Measurements from ENCODE around the gene RPS18. TPM values are rescaled to one million over a fixed set of nuclear protein-coding genes. Genes with fewer than 3 reads are reported as not detected.

RPS18 gene
- total and polyA plus RNA-seq, 2 of the 13 experiments (the other 11 are each of a cell fraction or from before 2014, with no cell fraction given) = 3,896 to 5,806 TPM

GRCh38 chr6:33317669-33318425 is 46.0 kb downstream of the RPS18 start, which contains the start of gene ZBTB22 (continued):
- TF ChIP-seq, protein P1, sequence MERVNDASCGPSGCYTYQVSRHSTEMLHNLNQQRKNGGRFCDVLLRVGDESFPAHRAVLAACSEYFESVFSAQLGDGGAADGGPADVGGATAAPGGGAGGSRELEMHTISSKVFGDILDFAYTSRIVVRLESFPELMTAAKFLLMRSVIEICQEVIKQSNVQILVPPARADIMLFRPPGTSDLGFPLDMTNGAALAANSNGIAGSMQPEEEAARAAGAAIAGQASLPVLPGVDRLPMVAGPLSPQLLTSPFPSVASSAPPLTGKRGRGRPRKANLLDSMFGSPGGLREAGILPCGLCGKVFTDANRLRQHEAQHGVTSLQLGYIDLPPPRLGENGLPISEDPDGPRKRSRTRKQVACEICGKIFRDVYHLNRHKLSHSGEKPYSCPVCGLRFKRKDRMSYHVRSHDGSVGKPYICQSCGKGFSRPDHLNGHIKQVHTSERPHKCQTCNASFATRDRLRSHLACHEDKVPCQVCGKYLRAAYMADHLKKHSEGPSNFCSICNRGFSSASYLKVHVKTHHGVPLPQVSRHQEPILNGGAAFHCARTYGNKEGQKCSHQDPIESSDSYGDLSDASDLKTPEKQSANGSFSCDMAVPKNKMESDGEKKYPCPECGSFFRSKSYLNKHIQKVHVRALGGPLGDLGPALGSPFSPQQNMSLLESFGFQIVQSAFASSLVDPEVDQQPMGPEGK (CRISPR knock-in tag; IDR thresholded peaks at IDR 0.05) = no peak
- TF ChIP-seq RBM39 (IDR thresholded peaks at IDR 0.05; ENCODE audit: low read depth, low read length, poor library complexity, severe bottlenecking) (no peak), ZFP36 (IDR thresholded peaks at IDR 0.05; ENCODE audit: borderline replicate concordance, low read depth, low read length, partially characterized antibody) (no peak), ZNF747 (CRISPR knock-in tag; IDR thresholded peaks at IDR 0.05; ENCODE audit: borderline replicate concordance) (no peak), NONO (IDR thresholded peaks at IDR 0.05) (no peak), NONO (CRISPR knock-in tag; conservative IDR thresholded peaks at IDR 0.05) (peak; percentile 62; the same call in 1 of the 2 replicates), TAF1 (CRISPR knock-in tag; IDR thresholded peaks at IDR 0.05) (peak; percentile 65; the same call in 1 of the 2 replicates), ZNF615 (CRISPR knock-in tag; IDR thresholded peaks at IDR 0.05; ENCODE audit: borderline replicate concordance) (no peak), ZSCAN30 (CRISPR knock-in tag; IDR thresholded peaks at IDR 0.05) (no peak), PITX1 (CRISPR knock-in tag; IDR thresholded peaks at IDR 0.05) (peak; percentile 46; the same call in 1 of the 2 replicates), ZNF275 (CRISPR knock-in tag; IDR thresholded peaks at IDR 0.05; ENCODE audit: borderline replicate concordance) (0 out of 2 replicates have a peak, but pooled peaks have one; percentile 43), KLF13 (CRISPR knock-in tag; IDR thresholded peaks at IDR 0.05) (no peak), GATAD2A (CRISPR knock-in tag; IDR thresholded peaks at IDR 0.05) (peak; percentile 27; the same call in 1 of the 2 replicates), SP2 (CRISPR knock-in tag; IDR thresholded peaks at IDR 0.05) (peak; percentile 63), ZBTB7B (CRISPR knock-in tag; IDR thresholded peaks at IDR 0.05) (no peak), PLRG1 (conservative IDR thresholded peaks at IDR 0.05) (no peak), SRSF4 (IDR thresholded peaks at IDR 0.05; ENCODE audit: low read depth, low read length, poor library complexity, severe bottlenecking) (no peak), ZKSCAN5 (CRISPR knock-in tag; IDR thresholded peaks at IDR 0.05) (no peak), ZFP37 (CRISPR knock-in tag; IDR thresholded peaks at IDR 0.05; ENCODE audit: borderline replicate concordance) (no peak), HMGA1 (CRISPR knock-in tag; conservative IDR thresholded peaks at IDR 0.05) (no peak), ATF4 (CRISPR knock-in tag; IDR thresholded peaks at IDR 0.05) (no peak), TFDP2 (CRISPR knock-in tag; IDR thresholded peaks at IDR 0.05) (peak; percentile 50; the same call in 1 of the 2 replicates), ZMYM3 (CRISPR knock-in tag; IDR thresholded peaks at IDR 0.05) (no peak; the same call in 1 of the 2 replicates), THAP11 (CRISPR knock-in tag; IDR thresholded peaks at IDR 0.05) (peak; percentile 65)
- TF ChIP-seq, protein P2, sequence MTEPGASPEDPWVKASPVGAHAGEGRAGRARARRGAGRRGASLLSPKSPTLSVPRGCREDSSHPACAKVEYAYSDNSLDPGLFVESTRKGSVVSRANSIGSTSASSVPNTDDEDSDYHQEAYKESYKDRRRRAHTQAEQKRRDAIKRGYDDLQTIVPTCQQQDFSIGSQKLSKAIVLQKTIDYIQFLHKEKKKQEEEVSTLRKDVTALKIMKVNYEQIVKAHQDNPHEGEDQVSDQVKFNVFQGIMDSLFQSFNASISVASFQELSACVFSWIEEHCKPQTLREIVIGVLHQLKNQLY (CRISPR knock-in tag; IDR thresholded peaks at IDR 0.05) = no peak

Data from HepG2 (cell line).